ENCODE results near the gene MROH8. TPM values are rescaled to one million over a fixed set of nuclear protein-coding genes. Genes with fewer than 3 reads are reported as not detected.

The MROH8 gene
- total and polyA plus RNA-seq, 2 of the 13 experiments (the other 11 are each of a cell fraction or from before 2014, with no cell fraction given) = 2.6 to 5.5 TPM

- TF ChIP-seq ZHX2 (IDR thresholded peaks at IDR 0.05; ENCODE audit: low read depth) (no peak), ZHX2 (CRISPR knock-in tag; IDR thresholded peaks at IDR 0.05; ENCODE audit: borderline replicate concordance) (0 out of 2 replicates have a peak, but pooled peaks have one; percentile 86), ETV6 (CRISPR knock-in tag; conservative IDR thresholded peaks at IDR 0.05) (peak; percentile 84), HCFC1 (IDR thresholded peaks at IDR 0.05; ENCODE audit: low read depth, low read length) (peak; percentile 35), TOE1 (CRISPR knock-in tag; IDR thresholded peaks at IDR 0.05) (peak; percentile 62; the same call in 1 of the 2 replicates), THYN1 (CRISPR knock-in tag; IDR thresholded peaks at IDR 0.05; ENCODE audit: borderline replicate concordance, low read depth) (no peak), AKAP8 (CRISPR knock-in tag; IDR thresholded peaks at IDR 0.05) (no peak), SMAD1 (CRISPR knock-in tag; IDR thresholded peaks at IDR 0.05; ENCODE audit: borderline replicate concordance, low read depth) (no peak), KLF13 (CRISPR knock-in tag; IDR thresholded peaks at IDR 0.05) (no peak), JDP2 (CRISPR knock-in tag; IDR thresholded peaks at IDR 0.05; ENCODE audit: borderline replicate concordance) (no peak), PAX8 (CRISPR knock-in tag; IDR thresholded peaks at IDR 0.05; ENCODE audit: borderline replicate concordance) (peak; percentile 50; the same call in 1 of the 2 replicates), ZNF713 (CRISPR knock-in tag; IDR thresholded peaks at IDR 0.05) (no peak; the same call in 1 of the 2 replicates), ARNT2 (CRISPR knock-in tag; IDR thresholded peaks at IDR 0.05; ENCODE audit: low read depth) (peak; percentile 88), KDM3A (CRISPR knock-in tag; IDR thresholded peaks at IDR 0.05; ENCODE audit: low read depth) (peak; percentile 78; the same call in 1 of the 2 replicates), ZEB1 (IDR thresholded peaks at IDR 0.05; ENCODE audit: insufficient replicate concordance, low read depth) (no peak)
- TF ChIP-seq, protein P1, sequence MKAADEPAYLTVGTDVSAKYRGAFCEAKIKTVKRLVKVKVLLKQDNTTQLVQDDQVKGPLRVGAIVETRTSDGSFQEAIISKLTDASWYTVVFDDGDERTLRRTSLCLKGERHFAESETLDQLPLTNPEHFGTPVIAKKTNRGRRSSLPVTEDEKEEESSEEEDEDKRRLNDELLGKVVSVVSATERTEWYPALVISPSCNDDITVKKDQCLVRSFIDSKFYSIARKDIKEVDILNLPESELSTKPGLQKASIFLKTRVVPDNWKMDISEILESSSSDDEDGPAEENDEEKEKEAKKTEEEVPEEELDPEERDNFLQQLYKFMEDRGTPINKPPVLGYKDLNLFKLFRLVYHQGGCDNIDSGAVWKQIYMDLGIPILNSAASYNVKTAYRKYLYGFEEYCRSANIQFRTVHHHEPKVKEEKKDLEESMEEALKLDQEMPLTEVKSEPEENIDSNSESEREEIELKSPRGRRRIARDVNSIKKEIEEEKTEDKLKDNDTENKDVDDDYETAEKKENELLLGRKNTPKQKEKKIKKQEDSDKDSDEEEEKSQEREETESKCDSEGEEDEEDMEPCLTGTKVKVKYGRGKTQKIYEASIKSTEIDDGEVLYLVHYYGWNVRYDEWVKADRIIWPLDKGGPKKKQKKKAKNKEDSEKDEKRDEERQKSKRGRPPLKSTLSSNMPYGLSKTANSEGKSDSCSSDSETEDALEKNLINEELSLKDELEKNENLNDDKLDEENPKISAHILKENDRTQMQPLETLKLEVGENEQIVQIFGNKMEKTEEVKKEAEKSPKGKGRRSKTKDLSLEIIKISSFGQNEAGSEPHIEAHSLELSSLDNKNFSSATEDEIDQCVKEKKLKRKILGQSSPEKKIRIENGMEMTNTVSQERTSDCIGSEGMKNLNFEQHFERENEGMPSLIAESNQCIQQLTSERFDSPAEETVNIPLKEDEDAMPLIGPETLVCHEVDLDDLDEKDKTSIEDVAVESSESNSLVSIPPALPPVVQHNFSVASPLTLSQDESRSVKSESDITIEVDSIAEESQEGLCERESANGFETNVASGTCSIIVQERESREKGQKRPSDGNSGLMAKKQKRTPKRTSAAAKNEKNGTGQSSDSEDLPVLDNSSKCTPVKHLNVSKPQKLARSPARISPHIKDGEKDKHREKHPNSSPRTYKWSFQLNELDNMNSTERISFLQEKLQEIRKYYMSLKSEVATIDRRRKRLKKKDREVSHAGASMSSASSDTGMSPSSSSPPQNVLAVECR (CRISPR knock-in tag; IDR thresholded peaks at IDR 0.05; ENCODE audit: borderline replicate concordance) = peak; percentile 93
- TF ChIP-seq, protein P2, sequence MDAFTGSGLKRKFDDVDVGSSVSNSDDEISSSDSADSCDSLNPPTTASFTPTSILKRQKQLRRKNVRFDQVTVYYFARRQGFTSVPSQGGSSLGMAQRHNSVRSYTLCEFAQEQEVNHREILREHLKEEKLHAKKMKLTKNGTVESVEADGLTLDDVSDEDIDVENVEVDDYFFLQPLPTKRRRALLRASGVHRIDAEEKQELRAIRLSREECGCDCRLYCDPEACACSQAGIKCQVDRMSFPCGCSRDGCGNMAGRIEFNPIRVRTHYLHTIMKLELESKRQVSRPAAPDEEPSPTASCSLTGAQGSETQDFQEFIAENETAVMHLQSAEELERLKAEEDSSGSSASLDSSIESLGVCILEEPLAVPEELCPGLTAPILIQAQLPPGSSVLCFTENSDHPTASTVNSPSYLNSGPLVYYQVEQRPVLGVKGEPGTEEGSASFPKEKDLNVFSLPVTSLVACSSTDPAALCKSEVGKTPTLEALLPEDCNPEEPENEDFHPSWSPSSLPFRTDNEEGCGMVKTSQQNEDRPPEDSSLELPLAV (CRISPR knock-in tag; conservative IDR thresholded peaks at IDR 0.05; ENCODE audit: low read depth) = no peak
Measured at GRCh38 chr20:37178839-37179682, at the start of gene MROH8, which contains the start of gene RPN2 (continued).

Data from HepG2 (cell line).